ENCODE results near the gene MYZAP.

MYZAP gene

DNA sequence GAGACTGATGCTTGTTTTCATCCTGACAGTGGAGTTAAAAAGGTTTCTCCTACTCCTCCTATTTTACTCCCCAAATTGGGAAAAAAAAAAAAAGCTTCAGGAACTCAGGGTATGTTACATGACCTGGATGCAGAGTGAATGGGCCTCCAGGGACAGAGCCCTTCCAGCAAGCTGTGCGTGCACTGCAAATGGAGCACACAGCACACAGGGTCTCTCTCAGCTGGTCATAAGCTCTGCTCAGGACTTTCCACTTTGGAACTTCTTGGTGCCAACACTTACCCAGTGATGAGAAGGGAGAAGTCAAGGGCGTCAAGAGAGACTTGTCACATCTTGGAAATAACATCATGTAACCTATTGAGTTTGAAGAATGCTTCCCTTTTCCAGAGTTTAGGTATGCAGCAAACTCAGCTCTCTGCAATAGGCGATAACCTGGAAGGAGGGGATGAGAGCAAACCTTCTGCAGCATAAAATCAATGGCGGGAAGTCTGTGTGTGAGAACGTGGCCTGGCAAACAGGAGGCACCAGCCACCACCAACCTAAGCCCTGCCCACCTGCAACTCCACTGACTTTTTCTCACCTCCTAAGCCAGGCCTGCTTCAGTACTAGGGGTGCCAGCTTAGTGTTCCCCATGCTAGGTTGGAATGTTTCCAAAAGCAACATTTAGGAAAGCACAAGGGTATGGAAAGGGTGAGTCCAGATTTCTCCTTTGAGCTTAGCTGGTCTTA, 39.8 kb downstream of the MYZAP start:
- no peak for DNase-seq

DNA sequence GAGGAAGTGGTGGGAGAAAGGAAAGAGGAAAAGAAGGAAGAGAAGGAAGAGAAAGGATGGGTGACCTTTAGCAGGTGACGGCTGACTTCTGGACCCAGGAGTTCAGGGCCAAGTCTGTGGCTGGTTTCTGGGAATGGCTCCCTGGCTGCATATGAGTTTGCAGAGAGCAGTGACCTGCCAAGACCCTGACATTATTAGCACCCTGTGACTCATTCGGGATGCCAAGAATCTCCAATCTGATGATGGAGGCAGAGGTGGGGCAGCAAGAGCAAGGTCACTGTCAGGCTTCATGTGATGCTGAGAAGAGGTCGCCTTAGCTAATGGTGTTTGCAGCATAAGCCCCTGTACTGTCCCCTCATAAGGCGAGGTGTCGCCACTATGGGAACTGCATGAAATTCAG, 42.6 kb downstream of the MYZAP start:
- DNase-seq, result no peak

DNA sequence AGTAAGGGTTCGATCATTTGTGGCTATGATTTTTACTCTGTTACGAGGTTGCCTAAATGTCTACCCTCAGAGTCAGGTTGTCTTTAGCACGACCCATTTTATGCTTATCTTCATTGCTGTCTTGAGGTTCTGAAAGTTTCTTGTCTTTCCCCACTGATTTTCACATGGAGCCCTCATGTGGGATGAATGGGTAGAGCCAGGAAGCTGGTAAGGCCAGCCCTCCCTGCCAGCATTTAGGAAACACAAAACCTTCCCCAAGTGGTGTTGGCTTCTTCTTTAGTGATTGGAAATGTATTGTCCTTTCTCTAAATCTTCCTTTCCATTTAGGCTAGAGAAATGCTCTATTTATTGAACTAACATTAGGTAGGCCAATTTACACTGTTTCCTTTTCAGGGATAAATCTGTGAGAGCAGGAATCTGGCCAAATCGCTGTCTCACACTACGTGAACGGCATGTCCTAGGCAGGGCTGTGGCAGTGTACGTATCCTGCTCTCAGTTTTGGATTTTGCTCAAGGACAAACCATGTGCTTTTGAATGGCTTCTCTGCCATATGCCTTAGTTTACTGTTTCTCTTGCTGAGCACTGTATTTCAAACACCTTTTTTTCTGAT, 43.7 kb downstream of the MYZAP start:
- DNase-seq, result no peak

DNA sequence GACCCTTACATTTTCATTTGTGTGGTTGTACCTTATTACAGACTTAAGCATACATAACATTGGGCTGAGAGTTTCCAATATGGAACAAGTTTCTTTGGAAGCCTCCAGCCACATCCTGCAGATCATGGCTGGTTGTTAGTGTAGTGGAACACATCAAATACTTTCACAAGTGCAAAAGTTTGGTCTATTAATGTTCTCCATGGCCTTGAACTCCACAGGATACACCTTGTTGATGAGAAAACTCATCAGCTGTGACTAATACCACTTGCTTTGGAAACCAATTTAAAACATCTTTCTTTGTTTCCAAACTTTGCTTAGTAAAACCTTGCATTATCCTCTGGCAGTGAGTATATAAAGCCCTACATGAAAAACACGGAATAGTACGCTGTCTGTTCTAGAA, 46.1 kb downstream of the MYZAP start:
- DNase-seq, result no peak

DNA sequence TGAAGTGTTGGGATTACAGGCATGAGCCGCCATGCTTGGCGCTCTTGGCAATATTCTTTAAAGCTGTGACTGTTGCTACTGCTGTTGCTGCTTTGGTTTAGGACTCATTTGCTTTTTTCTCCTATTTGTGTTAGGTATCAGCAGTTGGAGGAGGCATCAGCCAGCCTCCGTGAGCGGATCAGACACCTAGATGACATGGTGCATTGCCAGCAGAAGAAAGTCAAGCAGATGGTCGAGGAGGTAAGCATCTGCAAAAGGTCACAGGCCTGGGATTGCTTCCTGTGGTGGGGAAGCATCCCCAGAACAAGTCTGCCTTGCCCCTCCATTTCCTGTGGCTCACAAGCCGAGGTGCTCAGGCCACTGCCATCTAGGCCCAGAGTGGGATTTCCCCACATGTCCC, 47.6 kb downstream of the MYZAP start:
- no peak for DNase-seq

DNA sequence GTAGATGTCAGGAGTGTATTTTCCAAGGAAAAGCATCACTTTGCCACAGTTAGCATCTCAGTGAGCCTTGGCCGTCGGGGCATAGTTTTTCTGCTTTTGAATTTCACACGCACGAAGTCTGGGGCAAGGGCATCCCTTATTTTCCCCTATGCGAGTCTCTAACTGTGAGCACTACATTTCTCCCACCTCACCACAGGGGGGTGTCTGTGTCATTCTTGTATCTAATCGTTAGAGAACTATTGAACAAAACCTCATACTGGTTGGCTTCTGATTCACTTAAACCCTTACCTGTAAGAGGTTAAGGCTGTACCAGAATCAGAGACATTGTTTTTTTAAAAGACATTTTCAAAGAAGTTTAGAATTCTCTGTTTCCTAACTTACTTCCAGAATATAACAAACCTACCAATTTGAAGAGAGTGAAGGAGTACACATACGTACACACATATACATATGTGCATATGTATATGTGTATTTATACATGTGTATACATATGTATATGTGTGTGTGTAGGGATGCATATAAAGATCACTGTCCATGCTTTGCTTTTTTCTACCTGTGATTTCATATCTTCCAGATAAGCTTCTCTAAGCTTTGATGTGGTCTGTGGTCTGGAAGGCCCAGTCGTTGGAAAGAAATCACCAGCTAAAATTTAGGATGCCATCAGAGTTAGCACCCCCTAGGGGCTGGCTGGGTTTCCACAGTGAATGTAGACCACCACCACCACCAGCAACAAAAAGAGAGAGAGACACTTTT, 49.4 kb downstream of the MYZAP start:
- DNase-seq, result peak; percentile 1

DNA sequence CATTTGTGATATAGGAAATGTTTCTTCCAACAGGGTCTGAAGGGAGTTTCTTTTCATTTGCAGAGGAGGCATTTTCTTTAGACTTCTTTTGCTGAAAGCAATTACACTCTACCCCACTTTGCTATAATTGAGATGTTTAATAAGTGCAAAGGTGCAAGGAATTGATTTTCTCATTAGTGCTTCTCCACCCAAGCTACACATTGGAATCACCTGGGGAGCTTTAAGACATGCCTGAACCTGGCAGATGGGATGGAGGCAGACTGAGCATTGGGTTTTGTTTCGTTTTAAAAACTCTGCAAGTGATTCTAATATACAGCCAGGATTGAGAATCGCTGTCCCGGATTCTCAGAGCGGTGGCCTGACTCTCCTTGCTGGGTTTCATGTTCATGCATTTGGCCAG, 52.1 kb downstream of the MYZAP start:
- no peak for DNase-seq

DNA sequence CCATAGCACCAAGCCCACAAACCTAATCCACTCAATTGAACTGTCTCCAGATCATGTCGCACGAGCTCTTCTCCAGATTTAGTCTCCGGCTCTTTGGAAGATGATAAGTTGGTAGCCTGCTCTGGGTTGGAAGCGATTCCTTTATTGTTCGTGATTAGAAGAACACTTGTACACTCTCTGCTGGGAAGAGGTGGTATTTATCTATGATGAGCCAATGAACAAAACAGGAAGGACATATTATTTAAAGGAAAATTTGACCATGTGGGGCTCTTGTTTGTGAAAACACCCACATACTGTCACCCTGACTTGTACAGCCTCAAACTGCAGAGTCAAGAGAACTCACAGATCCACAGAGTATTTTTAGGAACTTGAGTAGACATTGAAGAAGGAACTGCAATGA, 54.4 kb downstream of the MYZAP start:
- DNase-seq, result no peak

DNA sequence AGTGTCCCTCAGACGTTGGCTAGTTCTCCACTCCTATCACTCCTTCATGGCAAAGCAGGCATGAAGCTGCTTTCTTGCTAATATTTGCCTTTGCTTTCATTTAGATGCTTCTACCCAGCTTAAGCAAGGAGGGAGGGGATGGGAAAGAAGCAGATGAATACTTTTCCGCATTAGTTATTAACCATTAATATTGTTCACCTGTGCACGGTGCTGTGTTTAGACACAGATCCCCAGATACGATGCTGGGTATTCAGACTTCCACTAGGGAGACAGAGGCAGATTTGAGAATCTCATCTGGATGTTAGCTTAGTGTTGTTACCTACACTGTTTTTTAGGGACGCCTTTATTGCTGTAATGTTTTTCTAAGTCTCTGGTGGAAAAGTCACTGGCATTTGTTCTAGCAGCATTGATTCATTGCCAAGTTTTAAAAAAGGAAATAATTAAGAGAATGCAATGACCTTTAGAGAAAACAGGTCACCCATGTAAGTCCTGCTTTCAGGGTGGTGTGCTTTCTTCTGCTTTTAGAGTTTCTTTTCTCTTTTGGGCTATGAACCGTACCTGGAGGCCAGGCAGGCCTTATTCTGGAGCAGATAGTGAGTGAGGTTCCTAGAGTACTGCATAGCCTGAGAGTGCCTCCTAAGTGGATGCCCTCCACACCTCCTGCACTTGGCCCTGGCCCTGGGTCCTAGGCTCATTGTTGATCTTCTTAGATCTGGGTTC, 55.5 kb downstream of the MYZAP start:
- DNase-seq, result no peak

DNA sequence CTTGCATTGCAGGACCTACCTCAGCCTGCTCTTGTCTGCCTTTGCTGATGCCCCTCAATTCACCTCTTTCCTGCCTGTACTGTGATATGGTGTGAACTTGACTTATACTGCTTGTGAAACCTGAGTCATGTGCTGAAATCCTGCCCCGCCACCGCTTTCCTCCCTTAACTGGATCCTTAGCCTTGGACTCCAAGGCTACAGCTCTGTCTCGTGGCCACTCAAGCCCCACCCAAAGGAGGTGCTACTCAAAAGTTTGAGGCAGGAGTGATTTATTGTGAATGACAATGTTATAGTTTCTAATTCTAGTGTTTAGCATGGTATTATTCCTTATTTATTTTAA, 56.1 kb downstream of the MYZAP start:
- DNase-seq, result no peak

DNA sequence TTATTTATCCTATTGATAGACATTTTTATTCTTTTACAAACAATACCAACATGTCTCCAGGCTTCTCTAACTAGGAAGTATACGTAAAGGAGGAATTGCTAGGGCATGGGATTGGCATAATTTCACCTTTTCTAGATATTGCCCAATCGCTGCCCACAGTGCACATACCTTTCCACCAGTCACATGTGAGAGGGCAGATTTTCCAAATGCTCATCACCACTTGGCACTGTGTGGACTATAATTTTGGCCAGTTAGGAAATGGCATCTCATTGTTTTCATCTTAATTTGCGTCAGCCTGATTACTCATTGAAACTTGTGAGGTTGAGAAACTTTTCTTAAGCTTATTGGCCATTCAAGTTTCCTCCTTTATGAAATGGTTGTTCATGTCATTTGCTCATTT, 57.4 kb downstream of the MYZAP start:
- DNase-seq, result no peak

DNA sequence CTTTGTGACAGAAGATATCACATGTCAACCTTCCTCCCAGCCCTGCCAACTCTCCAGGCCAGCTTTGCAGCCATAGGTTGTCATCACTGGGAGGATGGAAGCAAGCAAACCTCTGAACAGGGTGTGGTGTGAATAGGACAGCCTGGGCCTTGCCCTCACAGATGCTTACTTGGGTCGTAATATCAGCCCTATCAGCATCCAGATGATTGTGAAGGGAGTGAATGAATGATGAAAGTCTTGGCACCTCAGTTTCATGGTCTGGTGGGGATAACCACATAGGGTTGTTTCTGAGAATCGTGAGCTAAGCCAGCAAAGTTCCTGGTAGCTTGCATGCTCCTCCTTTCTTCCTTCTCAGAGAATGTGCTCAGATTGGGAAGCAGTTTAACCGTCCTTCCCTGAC, 59.7 kb downstream of the MYZAP start:
- DNase-seq, result no peak

DNA sequence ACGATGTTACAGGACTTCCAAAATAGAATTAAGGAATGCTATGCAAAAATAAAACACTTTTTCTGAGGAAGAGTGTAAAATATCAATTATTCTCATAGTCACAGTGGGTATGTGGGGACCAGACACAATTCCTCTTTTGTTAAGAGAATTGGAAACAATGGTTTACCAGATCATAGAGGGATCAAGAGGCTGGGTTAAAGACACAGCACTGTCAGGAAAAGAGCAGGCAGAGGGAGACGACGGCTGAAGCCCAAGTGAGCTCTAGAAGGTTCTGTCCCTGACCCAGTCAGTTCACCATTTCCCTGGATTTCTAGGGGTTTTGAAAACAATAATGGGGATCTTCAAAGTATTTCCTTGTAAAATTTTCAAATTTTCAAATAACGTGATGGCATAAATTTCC, 60.8 kb downstream of the MYZAP start:
- DNase-seq, result no peak

DNA sequence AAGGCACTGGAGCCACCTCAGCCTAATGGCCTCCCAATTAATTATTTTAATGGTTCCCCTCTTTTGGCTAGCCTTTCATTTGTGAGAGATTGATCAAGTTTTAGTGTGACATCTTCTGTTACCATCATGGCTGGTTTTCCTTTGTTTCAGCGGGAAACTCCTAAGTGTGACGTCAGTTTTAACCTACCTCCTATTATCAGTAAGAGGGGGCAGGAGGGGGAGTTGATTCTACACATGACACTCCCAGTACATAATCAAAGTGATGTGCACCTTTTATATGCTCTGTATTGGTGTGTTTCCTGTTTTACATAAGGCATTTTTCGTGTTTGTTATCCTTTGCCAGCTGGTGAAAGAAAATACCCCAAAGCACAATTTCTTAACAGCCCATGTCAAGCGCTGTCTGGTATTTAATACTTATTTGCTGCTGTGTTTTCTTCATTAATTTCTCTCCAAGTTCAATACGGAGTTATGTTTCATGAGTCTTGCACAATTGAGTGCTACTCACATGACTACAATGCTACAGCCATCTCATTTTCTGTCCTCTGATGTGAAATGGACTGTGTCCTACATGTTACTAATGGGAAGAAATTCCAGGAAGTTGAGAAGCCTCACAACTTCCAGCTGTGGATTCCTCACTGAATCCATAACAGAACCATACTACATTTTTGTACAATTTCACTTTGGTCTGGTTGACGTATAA, 62.6 kb downstream of the MYZAP start:
- no peak for DNase-seq

DNA sequence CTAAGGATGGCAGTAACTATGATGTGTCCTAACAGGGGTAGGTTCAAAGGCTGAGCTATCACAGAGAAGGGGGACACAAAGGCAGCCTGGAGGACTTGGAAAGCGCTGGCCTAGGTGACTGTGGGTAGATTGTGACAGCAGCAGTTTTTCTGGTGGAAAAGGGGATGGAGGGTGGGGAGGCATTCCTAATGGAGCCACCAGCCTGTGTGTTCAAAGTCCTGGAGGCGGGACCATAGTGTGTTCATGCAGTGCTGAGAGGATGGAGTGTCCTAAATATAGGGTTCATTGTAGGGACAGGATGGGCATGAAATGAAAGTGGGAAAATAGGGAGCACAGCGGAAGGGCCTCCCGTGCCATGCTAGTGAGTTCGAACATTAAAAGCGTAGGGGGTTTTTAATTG, 63.3 kb downstream of the MYZAP start:
- no peak for DNase-seq

DNA sequence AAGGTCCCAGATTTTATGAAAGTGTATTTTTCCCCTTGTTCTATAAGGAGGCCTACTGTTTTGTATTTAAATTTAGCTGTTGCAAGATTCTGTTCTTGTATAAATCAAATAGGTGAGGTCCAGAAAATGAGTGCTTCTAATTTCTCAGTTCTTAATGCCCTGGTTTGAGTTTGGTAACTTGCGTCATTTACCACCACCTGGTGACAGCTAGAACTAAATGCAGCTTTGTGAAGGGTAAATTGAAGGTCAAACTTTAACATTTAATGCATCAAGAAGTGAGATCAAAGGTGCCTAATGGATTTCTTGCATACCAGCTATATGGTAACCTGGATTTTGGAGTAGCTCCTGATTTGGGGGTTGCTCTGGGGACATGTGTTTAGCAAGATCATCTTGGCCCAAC, 64.1 kb downstream of the MYZAP start:
- no peak for DNase-seq

DNA sequence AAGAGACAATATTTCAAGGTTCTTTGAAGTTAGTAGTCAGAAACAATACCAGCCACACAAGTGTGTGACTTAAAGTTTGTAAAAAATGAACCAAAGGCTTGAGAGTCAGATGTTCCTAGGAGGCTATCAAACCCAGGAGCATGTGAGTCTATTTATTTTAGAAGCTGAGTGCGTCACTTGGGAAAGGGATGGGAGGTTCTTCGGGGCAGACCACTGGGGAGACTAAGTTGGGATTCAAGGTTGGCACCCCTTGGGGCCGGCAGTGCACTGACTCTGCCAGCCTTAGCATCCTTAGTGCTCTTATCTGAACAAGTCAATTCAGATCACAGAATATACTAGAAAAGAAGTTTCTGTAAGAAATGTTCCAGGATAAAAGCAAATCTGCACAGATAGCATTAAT, 64.7 kb downstream of the MYZAP start:
- DNase-seq, result no peak

DNA sequence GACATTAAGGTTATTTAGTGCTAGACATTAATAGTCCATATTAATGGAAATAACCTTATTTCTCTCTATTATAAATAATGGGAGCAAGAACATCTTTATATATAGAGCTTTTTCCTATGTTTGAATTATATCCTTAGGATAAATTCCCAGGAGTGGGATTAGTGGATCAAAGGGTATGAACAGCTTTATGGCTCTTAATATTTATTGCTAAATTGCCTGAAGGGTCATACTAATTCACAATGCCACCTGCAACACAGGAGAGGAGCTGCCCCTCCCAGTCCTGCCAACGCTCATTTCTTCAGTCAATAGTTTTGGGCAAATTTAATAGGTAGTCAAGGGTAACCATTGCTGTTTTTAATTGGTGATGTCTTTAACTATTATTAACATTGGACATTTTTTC, 65.9 kb downstream of the MYZAP start:
- no peak for DNase-seq

DNA sequence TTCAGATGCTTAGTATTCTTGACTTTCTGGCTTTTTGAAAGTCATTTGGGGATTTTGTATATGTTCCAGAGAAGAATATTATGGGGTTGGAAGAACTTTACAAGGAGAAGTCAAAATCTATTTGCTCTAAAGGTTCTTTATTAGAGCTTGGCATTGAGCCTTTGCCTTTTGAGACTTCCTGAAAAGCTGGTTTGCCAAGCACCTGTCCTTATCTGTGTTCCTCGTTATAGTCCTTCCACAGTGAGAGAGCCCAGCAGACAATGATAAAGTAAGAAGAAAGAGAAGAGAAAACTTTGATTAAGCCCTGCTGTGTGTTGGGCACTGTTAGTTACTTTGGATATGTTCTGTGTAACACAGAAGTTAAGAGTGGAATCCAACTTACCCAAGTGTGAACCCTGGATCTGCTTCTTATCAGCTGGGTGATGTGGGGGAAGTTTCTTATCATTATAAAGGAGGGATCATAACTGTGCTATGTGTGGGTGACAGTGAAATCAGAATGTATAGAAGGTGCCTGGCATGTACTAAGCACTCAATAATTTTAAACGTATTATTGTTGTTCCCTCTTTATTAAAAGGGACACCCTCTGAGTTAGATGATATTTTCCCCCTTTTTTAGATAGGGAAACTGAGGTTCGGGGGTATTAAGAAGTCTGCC, 70.5 kb downstream of the MYZAP start:
- DNase-seq, result no peak

DNA sequence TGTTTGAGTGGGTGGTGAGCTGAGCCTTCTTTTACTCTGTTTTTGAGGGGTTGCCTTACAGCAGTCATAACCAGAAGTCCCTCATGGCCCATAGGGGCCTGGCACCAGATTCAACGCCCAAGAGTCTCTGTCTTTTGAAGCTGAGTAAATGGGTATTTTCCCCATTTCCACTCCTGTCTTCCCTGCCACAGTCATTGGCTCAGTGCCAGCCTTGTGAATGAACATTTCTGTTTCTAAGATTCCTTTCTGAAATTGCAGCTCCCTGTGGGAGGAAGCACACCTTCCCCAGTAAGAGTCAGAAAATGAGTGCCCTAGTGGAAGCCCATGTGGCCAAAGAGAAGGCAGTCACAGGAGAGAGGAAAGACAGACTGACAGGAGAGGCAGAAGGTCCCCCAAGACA, 71.1 kb downstream of the MYZAP start:
- no peak for DNase-seq

DNA sequence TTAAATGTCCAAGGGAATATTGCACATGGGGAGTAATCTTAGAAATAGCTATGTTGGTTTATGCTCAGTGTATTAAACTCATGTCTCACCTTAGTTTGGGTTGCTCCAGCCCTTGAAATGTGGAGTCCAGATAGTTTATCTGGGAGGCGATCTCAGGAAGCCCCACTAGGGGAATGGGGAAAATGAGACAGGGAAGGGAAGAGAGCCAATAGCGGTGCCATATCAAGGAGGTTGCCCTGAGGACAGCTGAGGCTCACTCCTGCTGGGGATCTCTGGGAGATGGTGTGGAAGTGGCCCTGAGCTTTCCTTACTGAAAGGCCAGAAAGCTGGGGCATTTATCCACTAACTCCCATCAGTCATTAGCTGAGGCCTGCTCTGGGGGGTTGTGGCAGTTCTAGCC, 71.6 kb downstream of the MYZAP start:
- no peak for DNase-seq

DNA sequence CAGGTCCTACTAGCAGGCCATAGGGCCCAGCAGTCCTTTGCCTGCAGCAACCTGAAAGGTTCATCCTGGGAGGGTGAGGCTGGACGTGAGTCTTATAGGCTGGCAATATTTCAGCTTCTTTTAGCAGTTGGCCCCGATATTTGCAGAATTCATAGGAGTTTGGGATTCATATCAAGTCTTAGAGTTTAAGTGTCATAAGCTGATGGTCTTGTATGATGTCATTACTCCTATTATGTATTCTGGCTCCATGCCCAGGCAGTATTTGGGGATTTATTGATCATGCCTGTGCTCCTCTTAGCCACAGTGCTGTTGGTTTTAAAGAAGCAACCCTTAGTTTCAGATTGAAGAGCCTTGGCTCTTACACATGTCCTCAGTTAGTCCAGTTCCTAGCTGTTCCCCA, 73.5 kb downstream of the MYZAP start:
- DNase-seq, result no peak

DNA sequence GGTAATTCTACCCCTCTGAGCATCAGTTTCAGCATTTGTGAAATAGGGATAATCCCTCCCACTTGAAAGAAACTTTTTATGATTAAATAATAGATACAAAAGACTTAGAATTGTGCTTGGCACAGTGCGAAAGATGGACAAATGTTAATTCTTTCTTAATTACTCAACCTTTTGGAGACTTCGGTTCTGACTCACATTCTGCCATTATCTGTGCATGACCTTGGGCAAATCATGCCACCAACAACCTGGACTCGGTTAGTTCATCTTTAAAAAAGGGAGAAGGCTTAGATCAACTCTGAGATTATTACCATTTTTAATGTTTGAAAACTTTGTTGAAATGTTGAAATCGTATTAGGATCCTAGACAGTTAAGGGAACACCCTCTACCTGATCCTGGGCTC, 74.2 kb downstream of the MYZAP start:
- DNase-seq, result no peak

Data from activated CD4-positive, alpha-beta T cell treated with anti-CD3 and anti-CD28 coated beads, Interleukin-2, amount 50 U/mL, for 1 hour (primary cell).